ENCODE data around the gene ZFAND2A. TPM values are rescaled to one million over a fixed set of nuclear protein-coding genes. Genes with fewer than 3 reads are reported as not detected.

ZFAND2A gene
- total and polyA plus RNA-seq, 2 of the 8 experiments (the other 6 are each of a cell fraction or from before 2014, with no cell fraction given) = 16.6 to 20.3 TPM

- TF ChIP-seq TEAD4 (IDR thresholded peaks at IDR 0.05; ENCODE audit: low read depth, low read length) (peak; percentile 1; the same call in 1 of the 2 replicates), BCL11A (IDR thresholded peaks at IDR 0.05; ENCODE audit: low read depth in 2 of 2, low read length in 2 of 2) (no peak), KDM5A (IDR thresholded peaks at IDR 0.05; ENCODE audit: low read length) (peak; percentile 98), TAF7 (optimal IDR thresholded peaks at IDR 0.05; ENCODE audit: borderline replicate concordance, low read depth, low read length) (peak; percentile 86), E2F6 (IDR thresholded peaks at IDR 0.05) (no peak; the same call in 1 of the 2 replicates), CBX5 (IDR thresholded peaks at IDR 0.05; ENCODE audit: low read depth, low read length) (no peak), TBP (IDR thresholded peaks at IDR 0.05; ENCODE audit: low read depth, low read length) (peak; percentile 74), NANOG (IDR thresholded peaks at IDR 0.05; ENCODE audit: insufficient read depth, low read depth, low read length, poor library complexity, severe bottlenecking) (no peak), ZNF274 (IDR thresholded peaks at IDR 0.05; ENCODE audit: borderline replicate concordance, extremely low read depth, low read length) (no peak), EP300 (IDR thresholded peaks at IDR 0.05; ENCODE audit: borderline replicate concordance in 1 of 2, low read depth in 2 of 2, low read length in 2 of 2) (no peak), RAD21 (IDR thresholded peaks at IDR 0.05 in 1 of 2, conservative IDR thresholded peaks at IDR 0.05 in 1 of 2; ENCODE audit: low read depth in 2 of 2, low read length in 2 of 2) (no peak)
Observed at GRCh38 chr7:1159891-1160669, at the start of gene ZFAND2A (continued).
